GM12872 (cell line): ENCODE results near the gene RPL14.

ENCODE experiments used
- TF ChIP-seq, protein P1 (sequence below): IDR thresholded peaks from 3 replicates; pipeline ENCODE4 v1.5.1; 2011; ENCODE audit warnings: low read depth, mild to moderate bottlenecking, low read length, moderate library complexity; ENCODE audit not compliant: insufficient read depth

The RPL14 gene

DNA sequence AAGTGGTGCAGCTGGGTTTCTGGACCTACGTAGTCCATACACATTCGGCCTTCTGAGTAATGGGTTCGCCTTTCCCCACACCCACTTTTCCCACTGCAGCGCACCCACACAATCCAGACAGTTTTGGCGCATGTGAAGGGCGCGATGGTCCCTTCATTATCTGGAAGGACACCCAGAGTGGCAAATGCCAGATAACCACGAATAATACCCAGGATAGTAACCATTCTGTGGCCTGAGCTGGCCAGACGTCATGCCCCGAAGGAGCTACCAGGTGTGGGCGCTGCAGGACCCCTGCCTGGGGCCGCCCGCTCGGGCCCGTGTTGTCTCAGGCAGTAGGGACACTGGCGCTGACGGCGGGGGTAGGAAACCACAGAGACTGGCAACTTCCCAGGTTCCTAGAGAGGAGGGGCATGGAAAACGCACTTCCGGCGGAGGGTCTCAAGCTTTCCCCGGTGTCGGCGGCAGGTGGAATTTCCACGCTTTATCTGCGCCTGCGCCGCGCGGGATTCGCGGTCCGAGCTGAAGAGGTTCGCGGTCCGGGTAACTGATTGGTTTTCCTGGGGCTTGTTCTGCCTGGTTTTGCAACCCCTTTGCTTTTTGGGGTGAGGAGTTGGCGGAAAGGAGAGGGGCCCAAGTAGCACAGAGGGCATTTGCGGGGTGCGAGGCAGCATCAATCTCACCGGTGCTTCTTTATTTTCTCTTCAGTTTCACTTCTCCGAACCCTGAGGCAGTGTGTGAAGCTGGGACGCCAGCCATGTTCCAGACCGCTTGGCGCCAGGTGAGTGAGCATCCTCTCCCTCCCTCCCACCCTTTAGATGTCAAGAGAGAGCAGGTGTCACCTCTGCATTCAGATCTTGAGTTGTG is 48.7 kb downstream of the RPL14 start, which contains the start of gene ZNF620:
TSS of gene ZNF620 (plus strand) at position 441 of the 864 bp plus-strand sequence. CDS start at position 755, 314 bp downstream.
- TF ChIP-seq, protein P1, sequence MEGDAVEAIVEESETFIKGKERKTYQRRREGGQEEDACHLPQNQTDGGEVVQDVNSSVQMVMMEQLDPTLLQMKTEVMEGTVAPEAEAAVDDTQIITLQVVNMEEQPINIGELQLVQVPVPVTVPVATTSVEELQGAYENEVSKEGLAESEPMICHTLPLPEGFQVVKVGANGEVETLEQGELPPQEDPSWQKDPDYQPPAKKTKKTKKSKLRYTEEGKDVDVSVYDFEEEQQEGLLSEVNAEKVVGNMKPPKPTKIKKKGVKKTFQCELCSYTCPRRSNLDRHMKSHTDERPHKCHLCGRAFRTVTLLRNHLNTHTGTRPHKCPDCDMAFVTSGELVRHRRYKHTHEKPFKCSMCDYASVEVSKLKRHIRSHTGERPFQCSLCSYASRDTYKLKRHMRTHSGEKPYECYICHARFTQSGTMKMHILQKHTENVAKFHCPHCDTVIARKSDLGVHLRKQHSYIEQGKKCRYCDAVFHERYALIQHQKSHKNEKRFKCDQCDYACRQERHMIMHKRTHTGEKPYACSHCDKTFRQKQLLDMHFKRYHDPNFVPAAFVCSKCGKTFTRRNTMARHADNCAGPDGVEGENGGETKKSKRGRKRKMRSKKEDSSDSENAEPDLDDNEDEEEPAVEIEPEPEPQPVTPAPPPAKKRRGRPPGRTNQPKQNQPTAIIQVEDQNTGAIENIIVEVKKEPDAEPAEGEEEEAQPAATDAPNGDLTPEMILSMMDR, result peak; percentile 62; the same call in 2 of the 3 replicates

DNA sequence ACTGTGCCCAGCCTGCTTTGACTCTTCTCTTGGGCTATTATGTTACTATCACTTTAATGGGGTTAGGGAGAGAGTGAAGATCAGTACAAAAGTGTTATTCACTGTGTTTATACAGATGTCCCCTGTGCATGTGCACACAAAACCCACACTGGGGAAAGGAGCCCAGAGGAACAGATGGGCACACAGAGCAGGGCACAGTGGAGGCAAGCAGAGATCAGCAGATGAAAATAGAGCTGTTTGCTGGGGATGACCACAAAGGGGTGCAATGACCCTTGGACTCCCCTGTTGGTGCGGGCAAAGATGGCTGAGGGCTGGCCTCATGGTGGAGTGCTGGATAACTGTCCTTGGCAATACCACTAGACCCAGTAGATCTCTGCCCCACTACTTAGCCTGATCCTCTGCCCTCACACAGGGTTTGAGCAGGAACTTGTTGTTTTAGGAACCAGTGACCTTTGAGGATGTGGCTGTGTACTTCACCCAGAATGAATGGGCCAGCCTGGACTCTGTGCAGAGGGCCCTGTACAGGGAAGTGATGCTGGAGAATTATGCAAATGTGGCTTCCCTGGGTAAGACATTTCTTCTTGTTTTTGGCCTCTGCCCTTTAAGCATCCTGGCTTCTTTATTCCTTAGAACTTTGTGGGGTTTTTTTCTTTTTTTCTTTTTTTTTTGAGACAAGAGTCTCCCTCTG is 54.0 kb downstream of the RPL14 start:
- TF ChIP-seq, protein P1, result no peak

DNA sequence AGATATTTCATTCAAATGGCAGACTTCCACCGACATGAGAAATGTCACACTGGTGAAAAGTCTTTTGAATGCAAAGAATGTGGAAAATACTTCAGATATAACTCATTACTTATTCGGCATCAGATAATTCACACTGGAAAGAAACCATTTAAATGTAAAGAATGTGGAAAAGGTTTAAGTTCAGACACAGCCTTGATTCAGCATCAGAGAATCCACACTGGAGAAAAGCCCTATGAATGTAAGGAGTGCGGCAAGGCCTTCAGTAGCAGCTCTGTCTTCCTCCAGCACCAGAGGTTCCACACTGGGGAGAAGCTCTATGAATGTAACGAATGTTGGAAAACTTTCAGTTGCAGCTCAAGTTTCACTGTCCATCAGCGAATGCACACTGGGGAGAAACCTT is 59.1 kb downstream of the RPL14 start:
- TF ChIP-seq, protein P1, result no peak

DNA sequence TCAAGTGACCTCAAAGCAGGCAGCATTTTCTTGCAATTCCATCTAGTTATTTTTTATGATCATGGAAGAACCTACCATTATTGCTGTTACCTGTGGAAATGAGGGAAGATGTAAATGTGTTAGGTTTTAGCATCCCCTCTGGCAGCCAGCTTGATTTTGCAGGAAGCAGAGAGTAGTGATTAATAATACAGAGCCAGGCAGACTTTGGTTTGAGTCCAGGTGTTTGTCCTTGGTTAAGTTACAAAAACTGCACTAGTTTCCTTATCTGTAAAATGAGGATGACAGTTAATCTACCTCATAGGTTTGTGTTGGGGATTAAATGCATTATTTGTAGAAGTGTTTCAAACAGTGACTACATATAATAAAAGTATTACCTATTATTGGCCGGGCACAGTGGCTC is 60.9 kb downstream of the RPL14 start:
- TF ChIP-seq, protein P1, result no peak
